Central memory CD8-positive, alpha-beta T cell (primary cell): ENCODE measurements around the gene DNAJA2.

Experiments used
- ATAC-seq: fragments of 150-1000 bp; cut with Tn5 transposase; replicated peaks from 2 replicates; pipeline ENCODE4 v1.10.0; 2022; ENCODE audit warnings: mild to moderate bottlenecking, moderate FRiP score, moderate number of reproducible peaks; ENCODE audit not compliant: poor library complexity, severe bottlenecking; ENCODE audit errors: extremely low read depth
- DNase-seq, 2 donors: peaks; one replicate each; pipeline ENCODE4 v3.0.0; 2021; ENCODE audit warnings: low spot score in 2 of 2
- H3K27ac Mint-ChIP-seq: one replicate; pipeline ENCODE4 v1.8.0; 2022; ENCODE audit warnings: low read depth, mild to moderate bottlenecking, moderate library complexity, mixed read lengths
- H3K27me3 Mint-ChIP-seq: one replicate; pipeline ENCODE4 v1.8.0; 2022; ENCODE audit warnings: mixed read lengths
- H3K36me3 Mint-ChIP-seq: one replicate; pipeline ENCODE4 v1.8.0; 2022; ENCODE audit warnings: mild to moderate bottlenecking, moderate library complexity, mixed read lengths; ENCODE audit not compliant: insufficient read depth
- H3K4me1 Mint-ChIP-seq: one replicate; pipeline ENCODE4 v1.8.0; 2022; ENCODE audit warnings: mixed read lengths
- H3K4me3 Mint-ChIP-seq: one replicate; pipeline ENCODE4 v1.8.0; 2022; ENCODE audit warnings: mild to moderate bottlenecking, moderate library complexity, mixed read lengths
- H3K9me3 Mint-ChIP-seq: one replicate; pipeline ENCODE4 v1.8.0; 2022; ENCODE audit warnings: mixed read lengths

Gene DNAJA2

DNA sequence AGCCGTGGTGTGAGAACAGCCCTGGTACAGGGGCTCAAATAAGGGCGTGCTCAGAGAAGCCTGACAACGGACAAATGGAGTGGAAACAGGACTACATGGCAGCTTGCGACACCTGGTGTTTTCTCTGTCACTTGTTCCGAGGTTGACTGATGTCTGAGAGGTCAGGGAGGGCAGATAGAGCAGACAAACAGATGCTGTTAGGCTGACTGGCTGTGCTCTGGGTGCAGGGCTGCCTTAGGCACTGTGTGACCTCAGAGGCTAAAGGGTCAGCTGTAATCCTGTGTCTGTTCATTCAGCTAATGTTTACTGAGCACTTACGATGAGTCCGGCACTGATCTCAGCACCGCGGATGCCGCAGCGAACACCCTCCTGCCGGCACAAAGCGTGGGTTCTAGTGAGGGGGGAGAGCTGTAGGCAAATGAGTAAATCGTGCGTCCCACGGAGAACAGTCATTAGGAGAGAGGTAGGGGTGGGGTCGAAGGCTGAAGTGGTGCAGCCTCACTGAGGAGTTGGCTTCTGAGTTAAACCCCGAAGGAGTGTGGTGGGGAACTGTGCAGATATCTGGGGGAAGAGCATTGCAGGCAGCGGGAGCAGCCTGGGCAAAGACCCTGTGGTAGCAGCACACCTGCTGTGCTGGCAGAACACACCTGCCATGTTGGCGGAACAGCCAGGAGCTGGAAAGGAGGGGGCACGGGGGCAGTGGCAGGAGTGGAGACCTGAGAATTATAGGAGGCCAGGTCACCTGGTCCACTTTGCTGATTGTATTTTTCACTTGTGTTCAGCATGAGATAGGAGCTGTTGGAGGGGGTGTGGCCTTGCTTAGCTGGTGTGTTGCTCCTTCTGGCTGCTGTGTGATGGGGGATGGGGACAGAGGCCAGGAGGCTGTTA lies 54.3 kb downstream of the DNAJA2 start:
- Mint-ChIP-seq H3K4me1 (no peaks in the 10 kb centered on the region), H3K27ac (no peak overlapping the region), H3K4me3 (no peak overlapping the region), H3K9me3 (no peaks in the 10 kb centered on the region), H3K36me3 (no peaks in the 10 kb centered on the region), H3K27me3 (no peaks in the 10 kb centered on the region)
- DNase-seq (no peak), ATAC-seq (no peak)

DNA sequence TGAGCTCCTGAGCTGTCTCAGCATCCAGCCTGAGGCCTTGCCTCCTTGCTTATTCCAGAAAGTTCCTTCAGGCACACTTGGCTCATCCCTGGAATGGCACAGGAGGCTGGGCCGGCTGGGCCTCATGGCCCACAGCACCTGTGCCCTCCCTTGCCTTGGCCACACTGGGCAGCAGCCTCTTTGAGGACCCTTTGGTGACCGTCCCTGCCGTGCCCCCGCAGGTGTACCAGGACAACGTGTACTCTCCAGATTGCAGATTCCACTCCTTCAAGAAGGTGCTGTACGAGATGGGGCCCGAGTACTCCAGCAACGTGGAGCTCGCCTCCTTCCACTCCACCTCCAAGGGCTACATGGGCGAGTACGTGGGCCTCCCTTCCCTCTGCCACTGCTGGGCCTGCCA lies 55.1 kb downstream of the DNAJA2 start:
- ATAC-seq (no peak), DNase-seq (no peak)
- H3K36me3 Mint-ChIP-seq, result no peaks in the 10 kb centered on the region
- H3K27ac Mint-ChIP-seq, result no peak overlapping the region
- H3K9me3 Mint-ChIP-seq, result no peaks in the 10 kb centered on the region
- no peaks in the 10 kb centered on the region for H3K4me1 Mint-ChIP-seq
- H3K4me3 Mint-ChIP-seq, result no peak overlapping the region
- no peaks in the 10 kb centered on the region for H3K27me3 Mint-ChIP-seq

DNA sequence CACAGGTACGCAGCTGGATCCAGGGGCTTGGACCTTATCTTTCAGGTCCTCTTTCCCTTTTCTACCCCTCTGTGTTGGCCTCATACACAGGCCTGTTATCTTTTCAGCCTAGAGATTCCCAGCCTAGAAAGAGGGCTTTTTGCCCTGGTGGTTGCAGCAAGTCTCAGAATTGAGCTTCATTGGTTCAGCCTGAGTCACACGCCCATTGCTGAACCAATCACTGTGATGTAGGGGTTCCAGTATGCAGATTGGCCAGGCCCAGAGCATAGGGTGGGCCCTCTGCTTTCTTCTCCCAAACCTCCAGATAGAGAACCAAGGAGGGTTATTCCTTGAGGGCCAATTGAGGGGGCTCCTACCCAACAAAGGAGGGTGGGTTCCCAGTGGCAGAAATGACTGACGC lies 56.5 kb downstream of the DNAJA2 start:
- H3K27me3 Mint-ChIP-seq, result no peaks in the 10 kb centered on the region
- H3K4me1 Mint-ChIP-seq, result no peaks in the 10 kb centered on the region
- no peak overlapping the region for H3K27ac Mint-ChIP-seq
- H3K9me3 Mint-ChIP-seq, result no peaks in the 10 kb centered on the region
- no peak overlapping the region for H3K4me3 Mint-ChIP-seq
- DNase-seq (no peak), ATAC-seq (no peak)
- peaks cover 2% of the 10 kb centered on the region for H3K36me3 Mint-ChIP-seq

DNA sequence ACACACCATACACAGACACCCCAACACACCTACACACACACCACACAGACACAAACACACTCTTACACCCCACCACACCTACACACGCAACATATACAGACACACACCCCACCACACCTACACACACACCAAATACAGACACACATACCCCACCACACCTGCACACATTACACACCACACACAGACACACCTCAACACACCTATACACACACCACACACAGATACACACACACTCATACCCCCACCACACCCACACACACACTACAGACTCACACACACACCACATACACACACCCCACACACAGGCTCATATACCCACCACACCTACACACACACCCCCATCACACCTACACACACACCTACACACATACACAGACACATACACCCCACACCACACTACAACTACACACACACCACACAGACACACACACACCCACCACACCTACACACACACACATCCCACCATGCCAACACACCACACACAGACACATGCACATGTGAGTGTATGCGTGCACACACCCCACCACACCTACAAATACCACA lies 57.9 kb downstream of the DNAJA2 start:
- Mint-ChIP-seq H3K27ac (no peak overlapping the region), H3K36me3 (peaks cover 2% of the 10 kb centered on the region), H3K4me3 (no peak overlapping the region), H3K4me1 (no peaks in the 10 kb centered on the region), H3K9me3 (no peaks in the 10 kb centered on the region), H3K27me3 (no peaks in the 10 kb centered on the region)
- no peak for ATAC-seq
- no peak for DNase-seq

DNA sequence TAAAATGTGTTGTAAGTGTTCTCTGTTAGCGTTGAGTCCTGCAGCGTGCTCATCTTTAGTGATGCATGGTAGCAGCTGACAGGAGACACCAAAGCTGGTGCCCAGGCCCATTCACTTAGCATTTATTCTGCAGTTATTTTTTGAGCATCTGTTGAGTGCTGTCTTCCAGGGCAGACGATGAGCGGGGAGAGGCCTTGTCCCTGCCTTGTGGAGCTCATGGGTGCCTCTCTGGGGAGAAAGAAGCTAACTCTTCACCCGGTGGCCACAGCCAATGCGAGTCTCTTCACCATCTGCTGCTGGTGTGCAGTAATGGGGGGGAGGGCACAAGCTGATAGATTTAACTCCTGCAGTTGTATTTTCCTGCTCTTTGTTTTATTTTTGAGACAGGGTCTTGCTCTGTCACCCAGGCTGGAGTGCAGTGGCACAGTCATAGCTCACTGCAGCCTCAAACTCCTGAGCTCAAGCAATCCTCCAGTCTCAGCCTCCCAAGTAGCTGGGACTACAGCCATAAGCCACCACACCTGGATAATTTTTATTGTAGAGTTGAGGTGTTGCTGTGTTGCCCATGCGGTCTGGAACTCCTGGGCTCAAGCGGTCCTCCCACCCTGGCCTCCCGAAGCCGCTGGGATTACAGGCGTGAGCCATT lies 58.8 kb downstream of the DNAJA2 start:
- no peaks in the 10 kb centered on the region for H3K4me1 Mint-ChIP-seq
- peaks cover 2% of the 10 kb centered on the region for H3K36me3 Mint-ChIP-seq
- H3K27me3 Mint-ChIP-seq, result no peaks in the 10 kb centered on the region
- H3K27ac Mint-ChIP-seq, result no peak overlapping the region
- DNase-seq, result no peak
- H3K4me3 Mint-ChIP-seq, result no peak overlapping the region
- no peaks in the 10 kb centered on the region for H3K9me3 Mint-ChIP-seq
- ATAC-seq, result no peak

DNA sequence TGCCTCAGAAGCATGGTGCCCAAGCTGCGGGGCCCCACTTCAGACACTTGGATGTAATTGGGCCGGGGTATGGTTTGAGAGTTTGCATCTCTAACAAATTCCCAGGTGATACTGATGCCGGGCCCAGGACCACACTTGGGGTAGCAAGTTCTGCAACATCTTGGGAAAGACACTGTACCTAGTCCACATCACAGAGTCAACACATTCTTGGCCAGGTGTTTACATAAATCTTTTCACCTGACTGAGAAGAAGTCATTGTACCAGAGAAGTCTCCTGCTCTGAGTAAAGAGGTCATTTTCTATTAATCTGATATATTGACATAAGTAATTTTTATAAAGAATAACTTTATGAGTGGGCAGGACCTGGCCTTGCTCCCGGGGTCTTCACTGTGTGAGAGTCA lies 61.8 kb downstream of the DNAJA2 start:
- Mint-ChIP-seq H3K9me3 (no peaks in the 10 kb centered on the region), H3K36me3 (peaks cover 5% of the 10 kb centered on the region), H3K27me3 (no peaks in the 10 kb centered on the region), H3K4me1 (no peaks in the 10 kb centered on the region), H3K27ac (no peak overlapping the region), H3K4me3 (no peak overlapping the region)
- DNase-seq (no peak), ATAC-seq (no peak)

DNA sequence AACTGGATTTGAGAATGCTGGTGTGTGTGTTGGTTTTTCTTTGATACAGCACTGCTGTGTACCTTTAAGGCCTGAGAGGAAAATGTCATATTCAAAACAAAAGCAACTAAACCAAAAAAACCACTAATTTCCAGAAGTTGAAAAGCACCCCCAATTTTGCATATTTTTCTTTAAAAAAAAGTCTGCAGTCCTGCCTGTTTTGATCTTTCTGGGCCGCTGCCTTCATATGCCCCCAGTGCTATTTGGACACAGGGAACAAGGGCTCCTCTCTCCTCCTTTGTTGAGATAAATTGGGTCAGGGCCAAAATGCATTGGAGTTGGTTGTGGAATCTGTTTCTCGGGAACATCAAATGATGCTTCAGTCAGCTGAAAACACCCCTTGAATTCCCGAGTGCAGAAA lies 62.4 kb downstream of the DNAJA2 start:
- Mint-ChIP-seq H3K27me3 (no peaks in the 10 kb centered on the region), H3K4me3 (no peak overlapping the region), H3K27ac (no peak overlapping the region), H3K4me1 (no peaks in the 10 kb centered on the region), H3K9me3 (no peaks in the 10 kb centered on the region), H3K36me3 (peaks cover 5% of the 10 kb centered on the region)
- DNase-seq (no peak), ATAC-seq (no peak)

DNA sequence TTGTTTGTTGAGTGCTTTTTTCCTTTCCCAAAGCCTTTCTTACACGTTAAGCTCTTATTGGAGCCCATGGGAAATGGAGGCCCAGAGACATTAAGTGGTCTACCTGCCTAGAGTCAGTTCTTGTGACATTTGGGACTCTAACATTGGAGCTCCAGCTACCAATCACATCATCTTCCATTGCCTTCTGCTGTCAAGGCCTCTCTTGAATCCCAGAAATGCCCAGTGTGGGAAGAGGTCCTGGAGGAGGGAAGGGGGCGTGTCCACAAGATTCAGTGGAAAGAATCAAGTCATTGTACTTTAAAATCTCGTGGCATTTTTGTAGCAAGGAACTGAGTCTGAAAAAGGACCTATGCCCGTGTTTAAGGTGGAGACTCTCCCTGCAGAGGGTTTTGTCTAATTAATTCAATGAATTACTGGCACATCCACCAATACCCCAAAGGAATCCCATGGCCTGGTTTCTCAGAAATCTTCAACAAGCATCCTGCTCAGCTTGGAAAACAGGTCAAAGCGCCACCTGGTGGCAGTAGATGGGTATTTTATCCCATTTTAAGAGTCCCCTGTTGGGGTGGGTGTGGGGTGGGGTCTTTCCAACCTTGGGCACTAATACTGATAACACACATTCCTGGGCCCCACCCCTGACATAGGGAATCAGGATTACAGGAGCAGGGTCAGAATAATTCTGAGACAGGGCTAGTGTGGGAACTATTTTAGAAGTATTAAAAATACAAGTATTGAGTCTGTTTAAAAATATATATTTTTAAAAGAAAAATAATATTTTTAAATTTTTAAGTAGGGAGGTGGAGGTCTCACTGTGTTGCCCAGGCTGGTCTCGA lies 64.7 kb downstream of the DNAJA2 start:
- DNase-seq, result peak; percentile 20 to 30
- Mint-ChIP-seq H3K9me3 (no peaks in the 10 kb centered on the region), H3K27ac (no peak overlapping the region), H3K4me3 (no peak overlapping the region), H3K36me3 (peaks cover 5% of the 10 kb centered on the region), H3K27me3 (no peaks in the 10 kb centered on the region), H3K4me1 (no peaks in the 10 kb centered on the region)
- no peak for ATAC-seq

DNA sequence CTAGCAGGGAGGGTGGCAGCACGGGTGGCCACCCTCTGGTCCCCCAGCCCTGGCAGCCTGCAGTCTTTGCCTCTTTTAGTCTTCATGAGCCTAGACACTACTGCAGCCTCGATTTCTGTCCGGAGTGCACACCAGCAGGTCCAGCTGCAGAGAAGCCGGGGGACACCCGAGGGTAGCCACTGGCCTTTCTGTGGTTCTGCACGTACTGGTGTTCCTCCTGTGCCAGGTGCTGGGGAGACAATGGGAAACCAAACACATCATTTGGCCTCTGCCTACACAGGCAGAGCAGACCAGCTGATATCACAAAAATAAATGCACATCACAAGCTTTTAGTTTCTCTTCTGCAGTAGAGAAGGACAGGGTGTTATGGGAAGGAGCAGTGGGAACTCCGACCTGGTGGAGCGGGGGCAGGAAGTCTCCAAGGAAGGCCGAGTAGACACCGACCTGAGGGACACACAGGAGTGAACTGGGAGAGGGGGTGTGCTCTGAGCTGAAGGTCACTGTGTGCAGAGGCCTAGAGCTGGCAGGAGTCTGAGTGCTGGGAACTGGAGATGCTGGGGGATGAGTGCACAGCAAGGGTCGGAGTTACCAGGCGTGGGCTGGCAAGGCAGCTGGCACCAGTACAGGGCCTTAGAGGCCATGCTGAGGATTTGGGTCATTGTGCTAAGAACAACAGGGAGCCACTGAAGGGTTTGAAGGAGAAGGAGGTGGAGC lies 66.3 kb downstream of the DNAJA2 start:
- no peaks in the 10 kb centered on the region for H3K4me1 Mint-ChIP-seq
- no peaks in the 10 kb centered on the region for H3K9me3 Mint-ChIP-seq
- H3K36me3 Mint-ChIP-seq, result peaks cover 2% of the 10 kb centered on the region
- no peaks in the 10 kb centered on the region for H3K27me3 Mint-ChIP-seq
- ATAC-seq (no peak), DNase-seq (no peak)
- H3K27ac Mint-ChIP-seq, result no peak overlapping the region
- no peak overlapping the region for H3K4me3 Mint-ChIP-seq

DNA sequence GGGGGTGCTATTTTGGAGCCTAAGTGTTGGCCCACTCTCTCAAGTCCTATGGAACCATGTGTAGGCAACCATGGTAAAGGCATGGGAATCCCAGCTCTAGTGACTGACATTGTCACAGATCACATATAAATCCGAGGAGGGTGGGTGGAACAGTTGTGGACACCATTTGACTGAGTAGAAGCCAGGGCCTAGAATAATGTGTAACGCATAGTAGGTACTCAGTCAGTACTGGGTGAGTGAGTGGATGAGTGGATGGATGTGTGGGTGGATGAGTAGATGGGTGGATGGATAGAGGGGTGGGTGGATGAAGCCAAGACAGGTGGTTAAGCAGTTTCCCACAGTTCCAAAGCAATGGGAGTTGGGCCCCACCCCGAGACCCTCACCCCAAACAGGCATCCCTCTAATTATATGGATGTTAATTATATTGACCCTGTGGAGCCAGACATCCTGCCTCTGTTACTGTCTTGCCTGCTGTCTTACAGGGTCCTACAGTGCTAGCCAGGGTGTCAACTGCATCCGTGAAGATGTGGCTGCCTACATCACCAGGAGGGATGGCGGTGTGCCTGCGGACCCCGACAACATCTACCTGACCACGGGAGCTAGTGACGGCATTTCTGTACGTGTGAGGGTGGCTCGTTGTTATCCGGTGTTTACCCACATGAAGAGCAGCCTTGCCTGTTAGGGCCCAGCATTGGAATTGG lies 67.0 kb downstream of the DNAJA2 start:
- H3K36me3 Mint-ChIP-seq, result peaks cover 2% of the 10 kb centered on the region
- H3K4me3 Mint-ChIP-seq, result no peak overlapping the region
- no peak for ATAC-seq
- no peaks in the 10 kb centered on the region for H3K9me3 Mint-ChIP-seq
- no peak for DNase-seq
- H3K27ac Mint-ChIP-seq, result no peak overlapping the region
- H3K27me3 Mint-ChIP-seq, result no peaks in the 10 kb centered on the region
- H3K4me1 Mint-ChIP-seq, result no peaks in the 10 kb centered on the region
